ENCODE measurements around the gene NDUFS6.

Gene NDUFS6

DNA sequence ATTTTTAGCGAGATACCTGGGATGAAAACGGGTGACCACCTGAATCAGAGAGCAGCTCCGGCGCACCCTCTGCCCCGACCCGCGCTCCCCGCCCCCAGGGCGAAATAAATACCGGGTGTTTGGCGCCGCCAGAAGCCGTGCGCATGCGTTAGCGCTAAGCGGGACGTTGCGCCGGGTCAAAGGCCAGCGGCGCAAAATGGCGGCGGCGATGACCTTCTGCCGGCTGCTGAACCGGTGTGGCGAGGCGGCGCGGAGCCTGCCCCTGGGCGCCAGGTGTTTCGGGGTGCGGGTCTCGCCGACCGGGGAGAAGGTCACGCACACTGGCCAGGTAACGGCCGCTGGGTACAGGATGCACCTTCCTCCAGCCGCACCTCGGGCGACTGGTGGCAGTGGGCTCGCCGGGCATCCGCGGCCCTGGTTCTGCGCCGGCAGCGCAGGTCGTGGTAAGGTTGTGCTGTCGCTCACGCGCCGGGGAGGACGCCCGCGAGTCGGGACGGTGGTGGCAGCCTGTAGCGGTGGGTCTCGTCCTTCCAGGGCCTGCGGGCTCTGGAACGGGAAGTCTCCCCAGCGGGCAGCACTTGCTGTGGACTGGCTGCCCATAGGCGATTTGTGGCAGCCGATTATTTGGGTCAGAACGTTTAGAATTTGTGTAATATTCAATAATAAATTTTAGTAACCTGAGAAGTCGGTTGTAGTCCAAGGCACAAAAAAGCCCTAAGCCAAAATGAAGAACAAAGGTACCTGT is at the start of gene NDUFS6:
Gene NDUFS6, plus strand, starts transcription at position 186 of the 745 bp plus-strand sequence. Its CDS starts 11 bp downstream, at position 197.
- DNase-seq (ENCODE audit: low read depth, low spot score) = no peak

DNA sequence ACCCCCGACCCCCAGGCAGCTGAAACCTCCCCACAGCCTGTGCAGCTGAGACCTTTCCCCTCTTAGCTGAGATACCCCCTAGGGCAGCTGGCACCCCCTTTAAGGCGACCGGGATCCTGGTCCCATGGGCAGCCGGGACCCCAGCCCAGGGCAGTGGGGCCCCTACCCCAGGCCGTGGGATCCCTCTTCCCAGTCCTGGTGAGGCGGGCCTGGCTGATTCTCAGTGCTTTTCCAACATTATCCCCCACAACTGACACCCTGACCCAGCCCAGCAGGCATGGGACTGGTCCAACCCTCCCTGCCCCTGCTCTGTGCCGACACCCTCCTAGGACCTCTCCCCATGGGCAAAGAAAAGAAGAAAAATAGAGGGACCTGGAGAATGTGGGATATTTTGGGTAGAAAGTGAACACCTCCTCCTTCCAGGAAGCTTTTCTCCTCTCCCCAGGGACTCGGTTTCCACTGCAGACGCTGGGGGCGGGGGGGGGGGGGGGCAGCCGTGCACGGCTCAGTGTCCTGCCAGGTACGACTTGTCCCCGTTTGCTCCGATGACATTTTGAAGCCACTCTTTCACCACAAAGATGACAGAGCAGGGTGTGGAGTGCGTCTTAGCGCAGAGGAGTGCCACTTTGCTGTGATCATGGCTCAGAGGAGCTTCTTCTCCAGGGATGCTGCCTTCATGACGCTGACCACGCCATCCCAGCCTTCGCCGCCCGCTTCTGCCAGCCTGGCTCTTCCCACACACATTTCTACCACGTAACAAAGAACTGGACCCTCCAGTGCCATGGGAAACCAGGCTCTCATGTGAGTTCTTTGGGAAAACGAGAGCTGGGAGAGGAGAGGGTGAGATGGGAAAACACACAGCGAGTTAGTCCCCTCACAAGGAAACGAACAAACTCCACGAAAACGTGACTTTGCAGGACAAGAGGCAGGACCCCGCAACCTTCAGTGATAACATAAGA is 49.1 kb upstream of the NDUFS6 start:
- DNase-seq (ENCODE audit: low read depth, low spot score) = no peak

DNA sequence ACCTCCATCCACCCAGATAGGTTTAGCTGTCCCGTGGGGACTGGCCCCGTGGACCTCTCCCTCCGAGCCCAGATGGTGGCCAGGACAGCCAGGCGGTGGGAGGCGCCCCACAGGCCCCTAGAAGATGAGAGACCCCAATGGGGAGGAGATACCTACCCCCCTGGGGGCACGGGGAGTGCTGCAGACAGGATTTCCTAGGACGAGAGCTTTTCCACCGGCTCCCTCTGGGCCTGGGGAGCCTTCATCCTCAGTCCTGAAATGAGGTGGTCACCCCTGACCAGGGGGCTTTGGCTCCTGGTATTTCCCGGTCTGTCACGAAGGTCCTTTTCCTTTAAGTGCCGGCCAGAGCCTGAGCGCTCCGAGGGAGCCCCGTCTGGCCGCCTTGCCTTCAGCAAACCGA is 48.3 kb upstream of the NDUFS6 start:
- no peak for DNase-seq (ENCODE audit: low read depth, low spot score)

DNA sequence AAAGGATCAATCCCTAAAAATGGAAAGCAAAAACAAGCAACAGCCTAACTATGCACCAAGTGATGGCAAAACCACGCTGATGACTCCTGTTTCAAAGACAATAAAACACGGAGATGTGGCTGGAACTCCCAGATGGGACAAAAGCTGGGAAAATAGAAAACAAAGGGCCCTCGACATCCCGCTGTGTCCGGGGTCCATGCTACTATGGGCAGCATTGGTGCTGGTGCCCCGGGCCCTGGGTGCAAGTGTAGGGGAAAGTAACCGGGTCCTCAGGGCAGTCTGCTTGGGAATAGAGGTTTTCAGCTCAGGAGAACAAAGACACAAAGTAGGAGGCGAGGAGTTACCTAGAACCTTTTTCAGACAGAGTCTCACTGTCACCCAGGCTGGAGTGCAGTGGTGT is 47.7 kb upstream of the NDUFS6 start:
- DNase-seq (ENCODE audit: low read depth, low spot score) = no peak

DNA sequence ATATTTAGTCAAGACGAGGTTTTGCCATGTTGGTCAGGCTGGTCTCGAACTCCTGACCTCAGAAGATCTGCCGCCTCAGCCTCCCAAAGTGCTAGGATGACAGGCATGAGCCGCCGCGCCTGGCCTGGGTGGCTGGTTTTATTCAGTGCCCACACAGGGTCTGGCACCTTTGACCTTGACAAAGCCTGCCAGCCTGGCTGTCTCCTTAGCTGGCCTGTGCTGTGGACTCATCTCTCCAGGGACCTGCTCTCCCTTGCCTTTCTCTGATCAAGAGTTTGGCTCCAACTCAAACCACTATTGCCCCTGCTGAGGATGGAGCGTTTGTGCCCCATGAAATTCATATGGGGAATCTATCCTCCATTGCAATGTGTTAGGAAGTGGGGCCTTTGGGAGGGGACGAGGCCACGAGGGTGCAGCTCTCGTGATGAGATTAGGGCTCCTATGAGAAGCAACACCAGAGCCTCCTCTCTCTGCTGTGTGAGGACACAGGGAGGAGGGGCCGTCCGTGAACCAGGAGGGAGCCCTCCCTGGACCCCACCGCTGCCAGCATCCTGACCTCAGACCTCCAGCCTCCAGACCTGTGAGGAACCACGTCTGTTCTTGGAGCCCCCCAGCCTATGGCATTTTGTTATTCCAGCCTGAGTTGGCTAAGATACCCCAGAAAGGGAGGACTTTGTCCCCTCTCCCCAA is 46.5 kb upstream of the NDUFS6 start:
- no peak for DNase-seq (ENCODE audit: low read depth, low spot score)

DNA sequence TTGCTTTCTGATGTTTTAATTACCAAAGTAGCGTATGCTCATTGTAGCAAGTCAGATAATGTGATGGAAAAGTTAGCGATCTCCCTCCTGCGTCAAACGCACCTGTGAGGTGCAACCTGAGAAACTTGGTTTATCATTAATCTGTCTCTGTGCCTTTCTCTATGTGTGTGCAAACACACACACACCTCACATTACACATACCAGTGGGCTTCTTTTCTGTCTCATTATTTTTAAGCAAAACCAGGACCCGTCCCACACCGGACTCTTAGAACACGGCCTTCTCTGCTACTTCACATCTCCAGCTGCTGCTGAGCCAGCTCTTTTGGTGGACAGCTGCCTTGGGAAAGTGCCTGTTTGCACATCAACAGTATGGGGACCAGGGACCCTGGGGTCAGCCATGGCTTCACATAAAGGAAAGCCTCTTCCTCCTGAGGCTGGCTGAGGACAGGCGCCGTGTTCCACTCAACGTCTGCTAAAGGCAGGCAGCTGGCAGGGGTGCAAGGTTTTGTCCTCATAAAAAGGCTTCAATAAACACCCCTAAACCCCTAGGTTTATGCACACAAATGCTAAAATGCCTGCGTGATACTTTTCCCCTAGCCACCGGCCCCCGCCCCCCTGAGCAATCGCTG is 45.8 kb upstream of the NDUFS6 start:
- no peak for DNase-seq (ENCODE audit: low read depth, low spot score)

DNA sequence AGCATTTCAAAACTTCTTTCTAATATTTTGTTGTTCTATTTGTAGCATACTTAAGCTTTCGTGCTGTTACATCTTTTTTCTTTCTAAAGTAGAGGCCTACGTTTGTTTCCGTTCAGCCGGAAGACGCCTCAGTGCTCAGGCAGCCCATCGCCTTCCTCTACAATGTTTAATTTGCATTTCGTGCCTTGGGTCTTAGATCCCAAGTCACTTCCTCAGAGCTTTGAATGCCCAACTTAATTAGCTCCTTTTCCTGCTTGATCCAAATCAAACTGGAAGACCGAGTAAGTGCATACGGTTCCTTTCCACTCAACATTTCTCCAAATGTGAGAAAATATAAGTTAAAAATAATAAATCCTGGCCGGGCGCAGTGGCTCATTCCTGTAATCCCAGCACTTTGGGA is 44.7 kb upstream of the NDUFS6 start:
- DNase-seq (ENCODE audit: low read depth, low spot score) = no peak

DNA sequence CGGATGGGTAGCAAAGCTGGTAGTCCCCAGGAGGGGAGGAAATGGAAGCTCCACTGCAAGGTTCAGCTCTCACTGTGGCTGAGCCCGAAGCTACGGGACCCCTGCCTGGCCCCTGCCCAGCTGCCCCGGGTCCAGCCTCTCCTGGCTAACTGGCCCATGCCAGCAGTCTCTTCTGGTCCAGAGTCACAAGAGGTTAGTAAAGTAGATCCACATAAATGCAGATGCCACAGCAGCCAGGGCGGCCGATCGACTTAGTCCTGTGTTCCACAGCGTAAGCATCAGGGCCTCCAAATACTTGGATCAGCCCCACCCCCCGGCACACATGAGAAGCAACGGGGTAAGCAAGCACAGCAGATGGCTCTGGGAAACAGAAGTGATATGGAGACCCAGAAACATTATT is 43.7 kb upstream of the NDUFS6 start:
- no peak for DNase-seq (ENCODE audit: low read depth, low spot score)

DNA sequence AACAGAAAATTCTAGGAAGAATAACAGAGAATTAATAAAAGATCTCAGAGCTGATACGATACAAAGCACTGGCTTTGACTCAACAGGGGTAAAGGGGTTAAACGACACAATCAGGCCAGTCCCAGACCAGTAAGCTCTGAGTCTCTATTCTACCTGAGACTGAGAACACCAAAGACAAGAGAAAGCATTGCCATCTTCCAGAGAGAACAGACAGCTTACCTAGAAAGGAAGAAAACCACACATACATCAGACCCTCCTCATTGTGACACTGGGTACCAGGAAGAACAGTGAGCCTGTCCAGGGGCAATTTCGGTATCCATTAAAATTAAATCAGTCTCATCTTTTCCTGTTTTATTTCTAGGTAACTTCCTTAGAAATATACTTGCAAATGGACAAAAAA is 42.6 kb upstream of the NDUFS6 start:
- DNase-seq (ENCODE audit: low read depth, low spot score) = no peak

DNA sequence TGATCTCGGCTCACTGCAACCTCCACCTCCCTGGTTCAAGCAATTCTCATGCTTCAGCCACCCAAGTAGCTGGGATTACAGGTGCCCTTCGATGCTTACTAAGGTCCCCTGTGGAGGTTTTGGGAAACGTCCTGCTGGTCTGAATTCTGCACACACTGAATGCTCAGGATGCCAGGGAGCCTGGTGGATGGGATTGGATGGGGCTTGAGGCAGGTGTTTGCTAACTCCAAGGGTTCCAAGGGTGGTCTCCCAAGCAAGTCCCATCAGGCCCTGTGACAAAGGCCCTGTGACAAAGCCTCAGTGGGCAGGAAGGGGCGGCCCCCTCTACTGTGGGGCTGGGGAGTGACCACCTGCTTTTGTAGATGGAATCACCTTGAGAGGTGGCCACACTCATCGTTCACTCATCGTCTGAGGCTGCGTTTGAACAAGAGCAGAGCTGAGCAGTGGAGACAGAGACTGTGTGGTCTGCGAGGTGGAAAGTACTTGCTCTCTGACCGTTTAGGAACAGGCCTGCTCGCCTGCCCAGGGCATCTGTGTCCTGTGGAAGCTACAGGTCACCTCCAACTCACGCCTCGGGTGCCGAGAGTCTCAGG is 41.7 kb upstream of the NDUFS6 start:
- no peak for DNase-seq (ENCODE audit: low read depth, low spot score)

DNA sequence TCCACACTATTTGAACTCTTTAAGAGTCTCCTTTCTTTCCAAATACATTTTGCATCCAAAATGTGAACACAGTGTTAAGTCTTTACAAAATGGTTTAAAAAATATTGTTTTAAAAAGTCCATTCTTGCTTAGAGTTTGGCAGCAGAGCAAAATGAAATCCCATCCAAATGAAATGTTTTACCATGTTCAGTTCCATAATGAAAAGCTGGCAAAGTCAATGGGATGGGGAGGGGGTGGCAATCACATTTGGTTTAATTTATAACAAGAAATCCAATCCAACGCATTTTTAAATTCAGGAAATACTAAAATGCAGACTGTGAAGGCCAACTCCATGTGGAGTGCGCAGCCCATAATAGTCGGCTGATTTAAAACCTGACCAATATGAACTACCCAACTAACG is 41.0 kb upstream of the NDUFS6 start:
- DNase-seq (ENCODE audit: low read depth, low spot score) = no peak

DNA sequence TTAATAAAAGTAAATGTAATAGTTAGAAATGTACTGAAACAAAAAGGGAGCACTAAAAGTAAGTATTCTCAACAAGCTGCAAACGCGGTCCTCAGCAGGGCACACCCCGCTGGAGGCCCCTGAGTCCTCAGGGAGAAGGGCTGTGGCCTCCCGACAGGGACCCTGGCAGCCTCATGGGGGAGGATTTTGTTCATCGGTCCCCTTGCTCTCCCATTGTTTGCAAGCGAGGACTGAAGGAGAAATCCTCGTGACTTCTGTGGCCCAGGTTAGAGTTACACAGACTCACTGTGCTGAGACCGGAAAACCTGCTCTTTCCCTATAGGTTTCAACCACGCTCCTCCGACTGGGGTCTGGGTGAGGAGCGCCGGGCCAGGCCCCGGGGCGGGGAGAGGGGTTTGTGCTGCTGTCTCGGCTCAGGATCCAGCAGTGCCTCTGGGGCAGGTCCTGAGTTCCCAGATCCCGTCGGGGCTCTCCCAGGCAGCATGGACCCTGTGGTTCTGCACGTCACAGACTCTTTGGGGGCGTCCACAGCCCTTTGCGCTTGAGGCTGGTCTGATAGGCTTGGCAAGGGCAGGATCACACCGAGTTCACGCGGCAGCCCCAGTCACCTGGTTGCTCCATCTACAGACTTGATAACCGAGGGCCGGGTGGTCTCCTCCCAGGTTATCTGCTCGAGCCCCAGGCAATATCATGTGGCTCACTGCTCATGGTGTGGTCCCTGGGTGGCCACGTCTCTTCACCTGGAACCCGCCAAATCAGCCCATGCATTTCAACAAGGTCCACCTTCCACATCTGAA is 40.4 kb upstream of the NDUFS6 start:
- no peak for DNase-seq (ENCODE audit: low read depth, low spot score)

DNA sequence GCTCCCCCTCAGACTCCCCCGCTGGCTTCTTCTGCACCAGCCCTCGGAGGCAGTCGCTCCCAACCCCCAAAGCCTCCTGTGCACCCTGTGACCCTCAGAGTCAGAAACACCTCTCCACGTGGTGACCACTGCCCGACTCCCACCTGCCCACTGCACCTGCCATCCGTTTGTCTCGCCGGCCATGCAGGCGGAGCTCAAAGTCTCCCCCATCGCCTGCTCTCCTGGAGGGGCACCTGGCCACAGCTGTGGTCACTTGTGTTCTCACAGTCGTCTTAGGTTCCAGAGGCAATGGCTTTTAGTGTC is 39.8 kb upstream of the NDUFS6 start:
- no peak for DNase-seq (ENCODE audit: low read depth, low spot score)

DNA sequence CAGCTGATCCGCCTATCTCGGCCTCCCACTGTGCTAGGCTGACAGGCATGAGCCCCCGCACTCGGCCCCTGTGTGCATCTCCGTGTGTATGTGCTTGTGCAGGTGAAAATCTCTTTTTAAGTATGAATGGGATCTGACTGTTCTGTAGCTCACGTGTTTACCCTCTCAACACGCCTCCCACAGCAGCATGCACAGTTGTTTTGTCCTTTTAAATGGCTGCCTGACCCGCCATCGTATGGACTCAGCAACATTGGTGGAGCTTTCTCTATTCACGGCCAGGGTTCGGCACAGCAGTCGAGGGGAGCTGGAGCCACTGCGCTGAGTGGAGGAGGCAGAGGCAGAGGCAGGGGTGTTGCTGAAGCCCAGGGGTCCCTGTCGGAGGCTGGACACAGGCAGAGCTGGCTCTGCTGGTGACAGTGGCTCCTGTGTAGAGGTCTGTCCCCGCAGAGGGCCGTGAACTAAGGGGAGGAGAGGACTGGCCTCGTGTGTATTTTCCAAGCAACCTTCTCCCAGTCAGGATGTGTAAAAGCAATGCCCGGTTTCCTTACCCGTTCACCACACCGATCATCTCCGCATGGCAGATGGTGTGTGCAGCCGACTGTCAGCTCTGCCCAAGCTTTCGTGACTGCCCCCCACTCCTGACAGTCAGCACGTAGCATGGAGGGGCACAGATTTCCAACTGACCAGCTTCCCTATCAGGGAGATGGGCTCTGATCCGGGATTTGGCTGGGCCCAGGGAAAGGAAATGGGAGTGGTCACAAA is 38.9 kb upstream of the NDUFS6 start:
- no peak for DNase-seq (ENCODE audit: low read depth, low spot score)

DNA sequence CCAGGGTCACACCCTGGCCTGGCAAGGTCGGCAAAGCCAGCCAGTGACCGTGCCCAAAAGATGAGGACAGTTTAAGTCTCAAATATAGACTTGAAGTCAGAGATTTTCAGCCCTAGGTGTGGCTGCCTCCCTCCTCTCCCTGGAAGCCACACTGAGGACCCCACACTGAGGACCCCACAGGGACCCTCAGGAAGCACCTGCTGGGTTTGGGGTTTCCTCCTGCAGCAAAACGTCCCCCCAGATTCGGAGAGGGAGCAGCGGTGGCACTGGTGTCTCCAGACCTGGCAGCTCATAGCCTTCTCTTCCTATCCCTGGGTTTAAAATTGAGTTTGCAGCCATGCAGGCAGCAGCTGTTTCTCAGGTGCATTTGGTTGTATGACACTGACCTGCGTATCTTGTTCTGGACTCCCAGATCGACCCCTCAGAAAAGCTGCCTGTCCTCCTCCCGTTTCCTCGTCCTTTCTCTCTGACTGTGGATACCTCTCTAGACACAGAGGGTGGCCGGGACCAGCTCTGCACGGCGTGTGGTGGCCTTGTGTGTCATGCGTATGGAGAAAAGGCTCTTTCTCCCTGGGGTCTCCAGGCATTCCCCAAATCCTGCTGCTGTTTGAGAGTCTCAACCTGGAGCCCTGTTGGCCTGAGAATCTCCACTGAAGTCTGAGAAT is 38.2 kb upstream of the NDUFS6 start:
- no peak for DNase-seq (ENCODE audit: low read depth, low spot score)

DNA sequence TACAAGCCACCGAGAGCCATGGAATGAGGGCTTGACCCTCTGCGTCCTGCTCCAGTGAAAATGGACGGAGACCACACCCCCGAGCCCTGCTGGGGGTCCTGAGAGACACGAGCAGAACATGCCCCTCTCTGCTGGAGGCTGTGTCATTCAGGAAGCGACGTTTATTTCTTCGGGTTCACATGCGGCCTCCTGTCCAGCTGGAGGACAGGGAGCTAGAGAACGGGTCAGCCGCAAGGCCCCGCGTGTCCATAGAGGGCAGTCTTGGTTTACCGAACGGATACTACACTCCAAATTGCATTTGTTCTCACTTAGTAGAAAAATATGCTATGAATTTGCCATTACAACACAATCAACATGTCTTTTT is 37.7 kb upstream of the NDUFS6 start:
- no peak for DNase-seq (ENCODE audit: low read depth, low spot score)

DNA sequence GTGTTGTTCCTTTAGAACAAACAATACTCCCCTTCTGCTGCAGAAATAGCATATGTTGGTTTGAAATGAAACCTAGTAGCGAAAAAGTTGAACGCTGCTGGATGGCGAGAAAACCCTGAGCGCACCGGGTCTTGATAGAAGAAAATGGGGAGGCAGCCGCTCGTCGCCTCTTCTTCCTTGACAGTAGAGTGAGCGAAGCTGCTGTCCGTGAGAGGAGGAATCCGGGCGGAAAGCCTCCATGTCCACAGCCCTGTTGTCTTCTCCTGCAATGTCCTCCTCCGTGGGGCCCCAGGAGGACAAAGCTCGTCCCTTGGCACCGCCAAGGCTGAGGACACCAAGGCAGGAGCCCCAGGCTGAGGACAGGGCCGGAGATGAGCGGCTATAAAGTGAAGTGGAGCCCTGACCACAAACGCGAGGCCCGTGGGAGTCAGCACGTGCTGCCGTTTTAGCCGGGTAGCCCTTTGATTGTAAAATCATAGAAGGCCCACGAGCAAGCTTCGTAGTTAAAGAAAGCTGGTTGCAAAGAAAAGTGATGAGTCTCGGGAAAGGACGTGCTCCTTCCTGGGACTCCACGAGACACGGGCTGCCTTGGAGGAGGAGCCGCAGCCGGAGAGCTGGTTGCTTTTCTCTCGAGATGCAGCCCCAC is 37.1 kb upstream of the NDUFS6 start:
- DNase-seq (ENCODE audit: low read depth, low spot score) = no peak

DNA sequence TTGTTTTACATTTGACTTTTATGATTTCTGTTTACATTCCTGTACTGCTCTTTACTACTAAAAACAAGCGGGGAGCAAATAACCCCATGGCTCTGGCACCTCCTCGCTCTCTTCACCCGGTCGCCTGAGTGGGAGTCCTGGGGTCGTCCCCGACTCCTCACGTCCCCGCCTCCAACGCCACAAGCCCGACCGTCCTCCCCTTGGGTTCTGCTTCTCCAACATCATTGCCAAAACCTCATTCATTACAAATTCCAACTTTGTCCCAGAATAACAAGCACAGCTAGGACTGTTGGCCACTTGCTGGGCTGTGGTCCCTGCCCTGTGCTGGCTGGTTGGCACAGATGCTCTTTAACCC is 36.6 kb upstream of the NDUFS6 start:
- DNase-seq (ENCODE audit: low read depth, low spot score) = no peak
